H9 (cell line): ENCODE data around the gene ATP1A2. TPM values are rescaled to one million over a fixed set of nuclear protein-coding genes. Genes with fewer than 3 reads are reported as not detected.

Source experiments
- DNase-seq: peaks from one replicate; pipeline ENCODE4 v3.0.0-alpha.2; 2017
- H2AFZ ChIP-seq: one replicate; pipeline ENCODE4 v1.6.1; 2013; ENCODE audit warnings: mild to moderate bottlenecking, low read length, control low read depth, moderate library complexity
- H2AK5ac ChIP-seq: 2 replicates; pipeline ENCODE4 v1.6.1; 2013; ENCODE audit warnings: low read length, control low read depth, mixed read lengths; ENCODE audit not compliant: insufficient read length
- H2BK120ac ChIP-seq: one replicate; pipeline ENCODE4 v1.6.1; 2013; ENCODE audit warnings: low read depth, mild to moderate bottlenecking, low read length, control low read depth, inconsistent platforms; ENCODE audit not compliant: poor library complexity, severe bottlenecking
- H2BK12ac ChIP-seq: 2 replicates; pipeline ENCODE4 v1.6.1; 2013; ENCODE audit warnings: low read length, control low read depth, mixed read lengths, low read depth; ENCODE audit not compliant: insufficient read length
- H2BK15ac ChIP-seq: 2 replicates; pipeline ENCODE4 v1.6.1; 2013; ENCODE audit warnings: low read depth, low read length, control low read depth
- H2BK20ac ChIP-seq: one replicate; pipeline ENCODE4 v1.6.1; 2013; ENCODE audit warnings: low read depth, mild to moderate bottlenecking, low read length, control low read depth, inconsistent platforms; ENCODE audit not compliant: poor library complexity, severe bottlenecking
- H2BK5ac ChIP-seq: 2 replicates; pipeline ENCODE4 v1.6.1; 2013; ENCODE audit warnings: low read length, control low read depth, mixed read lengths; ENCODE audit not compliant: insufficient read length
- H3K14ac ChIP-seq: 2 replicates; pipeline ENCODE4 v1.6.1; 2013; ENCODE audit warnings: low read length, control low read depth; ENCODE audit not compliant: insufficient read depth
- H3K18ac ChIP-seq: 2 replicates; pipeline ENCODE4 v1.6.1; 2013; ENCODE audit warnings: low read depth, mild to moderate bottlenecking, mixed read lengths, low read length, control low read depth; ENCODE audit not compliant: insufficient read length
- H3K23ac ChIP-seq: 2 replicates; pipeline ENCODE4 v1.6.1; 2013; ENCODE audit warnings: low read length, control low read depth, mixed read lengths, low read depth; ENCODE audit not compliant: insufficient read length
- H3K23me2 ChIP-seq: 2 replicates; pipeline ENCODE4 v1.6.1; 2013; ENCODE audit warnings: low read depth, mild to moderate bottlenecking, mixed read lengths, low read length, control low read depth; ENCODE audit not compliant: insufficient read length, poor library complexity, severe bottlenecking
- H3K27ac ChIP-seq: 2 replicates; pipeline ENCODE4 v1.5.1; 2013; ENCODE audit warnings: low read length, control low read depth, mixed read lengths, low read depth; ENCODE audit not compliant: insufficient read length
- H3K27me3 ChIP-seq: 2 replicates; pipeline ENCODE4 v1.6.1; 2013; ENCODE audit warnings: low read length, control low read depth, inconsistent platforms; ENCODE audit not compliant: insufficient read depth
- H3K4ac ChIP-seq: 2 replicates; pipeline ENCODE4 v1.6.1; 2013; ENCODE audit warnings: low read depth, mild to moderate bottlenecking, control low read depth, inconsistent platforms, low read length, moderate library complexity
- H3K4me1 ChIP-seq: 2 replicates; pipeline ENCODE4 v1.6.1; 2013; ENCODE audit warnings: low read length, control low read depth, inconsistent platforms; ENCODE audit not compliant: insufficient read depth
- H3K4me2 ChIP-seq: 2 replicates; pipeline ENCODE4 v1.6.1; 2013; ENCODE audit warnings: low read length, control low read depth, mixed read lengths; ENCODE audit not compliant: insufficient read length, insufficient read depth
- H3K56ac ChIP-seq: 2 replicates; pipeline ENCODE4 v1.6.1; 2013; ENCODE audit warnings: low read depth, mild to moderate bottlenecking, mixed read lengths, low read length, control low read depth; ENCODE audit not compliant: insufficient read length
- H3K79me1 ChIP-seq: 2 replicates; pipeline ENCODE4 v1.6.1; 2013; ENCODE audit warnings: low read depth, mild to moderate bottlenecking, moderate library complexity, low read length, control low read depth, inconsistent platforms; ENCODE audit not compliant: insufficient read depth, poor library complexity, severe bottlenecking
- H3K79me2 ChIP-seq: 2 replicates; pipeline ENCODE4 v1.6.1; 2013; ENCODE audit warnings: low read length, control low read depth, inconsistent platforms; ENCODE audit not compliant: insufficient read depth
- H3K9ac ChIP-seq: 2 replicates; pipeline ENCODE4 v1.6.1; 2013; ENCODE audit warnings: low read length, control low read depth, mixed read lengths; ENCODE audit not compliant: insufficient read length; ENCODE audit errors: extremely low read depth
- H3K9me3 ChIP-seq: one replicate; pipeline ENCODE4 v1.6.1; 2013; ENCODE audit warnings: low read depth, low read length, inconsistent platforms; ENCODE audit not compliant: control insufficient read depth
- H3T11ph ChIP-seq: one replicate; pipeline ENCODE4 v1.6.1; 2013; ENCODE audit warnings: mild to moderate bottlenecking, low read length, control low read depth, inconsistent platforms
- H4K20me1 ChIP-seq: one replicate; pipeline ENCODE4 v1.6.1; 2013; ENCODE audit not compliant: control insufficient read depth, insufficient read length, insufficient read depth
- H4K5ac ChIP-seq: 2 replicates; pipeline ENCODE4 v1.6.1; 2013; ENCODE audit warnings: low read depth, mild to moderate bottlenecking, mixed read lengths, low read length, control low read depth; ENCODE audit not compliant: insufficient read length
- H4K8ac ChIP-seq: replicated peaks from 2 replicates; pipeline ENCODE4 v1.6.1; 2013; ENCODE audit warnings: low read length, control low read depth, mixed read lengths, low read depth; ENCODE audit not compliant: insufficient read length
- H4K91ac ChIP-seq: 2 replicates; pipeline ENCODE4 v1.6.1; 2013; ENCODE audit warnings: low read depth, mild to moderate bottlenecking, moderate library complexity, mixed read lengths, low read length, control low read depth; ENCODE audit not compliant: insufficient read length
- H3K27ac Mint-ChIP-seq, 3 experiments: 2 replicates in 2 of 3; 3 replicates in 1 of 3; pipeline ENCODE4 v1.8.0; 2020 to 2021; ENCODE audit warnings: mixed read lengths in 3 of 3, mild to moderate bottlenecking in 1 of 3, moderate library complexity in 1 of 3
- H3K27me3 Mint-ChIP-seq: 2 replicates; pipeline ENCODE4 v1.8.0; 2021; ENCODE audit warnings: low read depth, mild to moderate bottlenecking, moderate library complexity, mixed read lengths
- H3K36me3 Mint-ChIP-seq, 3 experiments: 2 replicates in 2 of 3; 3 replicates in 1 of 3; pipeline ENCODE4 v1.8.0; 2020 to 2021; ENCODE audit warnings: low read depth in 3 of 3, mixed read lengths in 3 of 3; ENCODE audit not compliant: insufficient read depth in 1 of 3
- H3K4me1 Mint-ChIP-seq, 2 experiments: 2 replicates each; pipeline ENCODE4 v1.8.0; 2020; ENCODE audit warnings: mixed read lengths in 2 of 2
- H3K4me3 Mint-ChIP-seq, 2 experiments: 2 replicates in 1 of 2; 3 replicates in 1 of 2; pipeline ENCODE4 v1.8.0; 2020 to 2021; ENCODE audit warnings: mild to moderate bottlenecking in 2 of 2, mixed read lengths in 2 of 2, moderate library complexity in 1 of 2
- H3K9me3 Mint-ChIP-seq, 2 experiments: 2 replicates in 1 of 2; 3 replicates in 1 of 2; pipeline ENCODE4 v1.8.0; 2020; ENCODE audit warnings: mild to moderate bottlenecking in 2 of 2, mixed read lengths in 2 of 2, moderate library complexity in 1 of 2
- CTCF ChIP-seq: fragments of 200-600 bp; sonication (generic); conservative IDR thresholded peaks from 3 replicates; pipeline ENCODE4 v1.8.0; 2021; ENCODE audit warnings: antibody characterized with exemption, mild to moderate bottlenecking
- WGBS: extraction: QIAGEN DNeasy Blood & Tissue Kit; methylation state at CpG from one replicate; pipeline ENCODE4 v1.1.7; 2013; ENCODE audit warnings: missing lambda C conversion rate, low lambda C conversion rate, mixed read lengths; ENCODE audit not compliant: insufficient read length; ENCODE audit errors: extremely low coverage; 5-methylcytosine and 5-hydroxymethylcytosine counted together
- total RNA-seq: library from RNA; stranded (reverse); gene quantifications from 2 replicates; pipeline ENCODE4 v1.2.1, GENCODE V29; 2021

The ATP1A2 gene
- total RNA-seq, 1 experiment from 2014 or later = 3.0 TPM

GRCh38 chr1:160080381-160081100 is 35.0 kb upstream of the ATP1A2 start:
- H2BK120ac ChIP-seq = no peak overlapping the region
- H3K79me1 ChIP-seq = no peaks in the 10 kb centered on the region
- no peak for TF ChIP-seq CTCF
- H4K5ac ChIP-seq = no peak overlapping the region
- Mint-ChIP-seq H3K27me3 (peaks cover 86% of the 10 kb centered on the region), H3K9me3 (no peaks in the 10 kb centered on the region; a peak in 1 of 5 replicates), H3K27ac (no peak overlapping the region), H3K4me3 (no peak overlapping the region), H3K36me3 (peaks cover 0 to 5% (median 3%) of the 10 kb centered on the region in 3 experiments; a peak in 3 of 7 replicates), H3K4me1 (peaks cover 4 to 6% of the 10 kb centered on the region in 2 experiments)
- no peak overlapping the region for H3K18ac ChIP-seq
- H4K8ac ChIP-seq = no peak overlapping the region
- DNase-seq = no peak
- H3K4ac ChIP-seq = no peak overlapping the region
- no peaks in the 10 kb centered on the region for H3K79me2 ChIP-seq
- no peak overlapping the region for H2BK20ac ChIP-seq
- H3K4me2 ChIP-seq = no peak overlapping the region
- H3K9ac ChIP-seq = no peak overlapping the region
- no peak overlapping the region for H3K23ac ChIP-seq
- no peaks in the 10 kb centered on the region for H4K20me1 ChIP-seq
- no peak overlapping the region for H2BK5ac ChIP-seq
- H2AK5ac ChIP-seq = no peak overlapping the region
- H3T11ph ChIP-seq = no peak overlapping the region
- no peak overlapping the region for H3K56ac ChIP-seq
- H3K23me2 ChIP-seq = no peaks in the 10 kb centered on the region
- 0 out of 2 replicates have a peak, but pooled peaks cover 2% of the 10 kb centered on the region for H3K4me1 ChIP-seq
- no peak overlapping the region for H3K14ac ChIP-seq
- no peak overlapping the region for H4K91ac ChIP-seq
- no CpG with 5 or more reads among the region's 6 CpGs for WGBS
- peaks cover 7% of the 10 kb centered on the region; the same call in 1 of the 2 replicates for H3K27me3 ChIP-seq
- no peak overlapping the region for H2BK15ac ChIP-seq
- no peak overlapping the region for H3K27ac ChIP-seq
- H2BK12ac ChIP-seq = no peak overlapping the region
- no peaks in the 10 kb centered on the region for H3K9me3 ChIP-seq
- H2AFZ ChIP-seq = no peak overlapping the region
